Vagina (tissue), 2 donors: Measurements from ENCODE around the gene ORM2.

Experiments
- POLR2AphosphoS5 ChIP-seq, 2 donors: sonication (generic); formaldehyde crosslinking; IDR thresholded peaks; one replicate each; pipeline ENCODE4 v1.9.0; 2017; ENCODE audit warnings: antibody characterized with exemption in 2 of 2, mild to moderate bottlenecking in 2 of 2, low read depth in 1 of 2; ENCODE audit not compliant: insufficient read depth in 1 of 2
- TF ChIP-seq, protein P1 (sequence below), 3 experiments: fragments of 450-650 bp in 2 of 3; fragments of 200-600 bp in 1 of 3; sonication (generic) in 1 of 3; IDR thresholded peaks; one replicate each; pipeline ENCODE4 v1.5.1; 2017 to 2019; ENCODE audit warnings: antibody characterized with exemption in 3 of 3, mild to moderate bottlenecking in 2 of 3, moderate library complexity in 2 of 3

DNA sequence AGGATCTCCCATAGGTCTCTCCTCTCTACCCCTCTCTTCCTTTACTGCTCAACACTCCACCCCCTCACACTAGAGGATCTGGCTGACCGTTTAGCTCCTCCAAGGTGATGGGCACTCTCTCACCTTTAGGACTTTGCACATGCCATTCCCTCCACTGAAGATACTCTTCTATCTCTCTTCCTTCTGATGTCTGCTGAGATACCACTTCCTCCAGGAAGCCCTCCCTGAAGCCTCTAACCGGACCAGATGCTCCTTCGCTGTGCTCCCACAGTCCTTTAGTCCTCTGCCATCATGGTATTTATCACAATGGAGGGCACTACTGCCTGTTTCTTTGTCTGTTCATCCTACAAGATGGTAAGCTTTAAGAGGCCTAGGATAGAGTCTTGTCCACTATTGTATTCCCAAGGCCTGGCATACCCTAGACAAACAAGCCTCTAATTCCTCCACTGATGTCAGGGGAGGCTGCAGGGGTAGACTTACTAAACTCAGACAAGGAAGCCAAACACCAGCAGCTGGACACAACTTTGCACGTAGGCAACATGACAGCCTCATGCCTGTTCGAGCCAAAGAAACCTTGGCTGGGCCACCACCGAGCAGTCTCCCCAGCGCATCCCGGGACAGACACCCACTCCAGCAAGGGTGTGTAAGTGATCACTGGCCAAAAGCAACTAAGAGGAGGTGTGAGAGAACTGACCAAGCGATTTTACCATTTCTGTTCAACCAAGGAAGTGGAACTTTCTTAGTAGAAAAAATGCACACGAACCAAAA, 20.2 kb downstream of the ORM2 start:
- TF ChIP-seq POLR2AphosphoS5 (IDR thresholded peaks at IDR 0.05; ENCODE audit: insufficient read depth in 1 of 2, low read depth in 1 of 2): no peak
- TF ChIP-seq, protein P1, sequence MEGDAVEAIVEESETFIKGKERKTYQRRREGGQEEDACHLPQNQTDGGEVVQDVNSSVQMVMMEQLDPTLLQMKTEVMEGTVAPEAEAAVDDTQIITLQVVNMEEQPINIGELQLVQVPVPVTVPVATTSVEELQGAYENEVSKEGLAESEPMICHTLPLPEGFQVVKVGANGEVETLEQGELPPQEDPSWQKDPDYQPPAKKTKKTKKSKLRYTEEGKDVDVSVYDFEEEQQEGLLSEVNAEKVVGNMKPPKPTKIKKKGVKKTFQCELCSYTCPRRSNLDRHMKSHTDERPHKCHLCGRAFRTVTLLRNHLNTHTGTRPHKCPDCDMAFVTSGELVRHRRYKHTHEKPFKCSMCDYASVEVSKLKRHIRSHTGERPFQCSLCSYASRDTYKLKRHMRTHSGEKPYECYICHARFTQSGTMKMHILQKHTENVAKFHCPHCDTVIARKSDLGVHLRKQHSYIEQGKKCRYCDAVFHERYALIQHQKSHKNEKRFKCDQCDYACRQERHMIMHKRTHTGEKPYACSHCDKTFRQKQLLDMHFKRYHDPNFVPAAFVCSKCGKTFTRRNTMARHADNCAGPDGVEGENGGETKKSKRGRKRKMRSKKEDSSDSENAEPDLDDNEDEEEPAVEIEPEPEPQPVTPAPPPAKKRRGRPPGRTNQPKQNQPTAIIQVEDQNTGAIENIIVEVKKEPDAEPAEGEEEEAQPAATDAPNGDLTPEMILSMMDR (IDR thresholded peaks at IDR 0.05): no peak
